Gastroesophageal sphincter (tissue), 4 donors: ENCODE measurements around the gene KCNB1. TPM values are rescaled to one million over a fixed set of nuclear protein-coding genes. Genes with fewer than 3 reads are reported as not detected.

ENCODE experiments used
- ATAC-seq: fragments of 150-250 bp; one replicate; pipeline ENCODE4 v1.9.1; 2016; ENCODE audit warnings: mild to moderate bottlenecking, moderate library complexity
- H3K27ac ChIP-seq, 4 donors: fragments of 200-600 bp; sonication (generic) in 3 of 4; 1 replicate in 3 of 4; 2 replicates in 1 of 4; pipeline ENCODE4 v1.5.1; 2016 to 2019
- H3K27me3 ChIP-seq: fragments of 200-600 bp; sonication (generic); one replicate; pipeline ENCODE4 v1.5.1; 2019
- H3K36me3 ChIP-seq, 2 donors: fragments of 200-600 bp; sonication (generic); one replicate each; pipeline ENCODE4 v1.5.1; 2019; ENCODE audit warnings: control low read depth in 1 of 2
- H3K4me1 ChIP-seq, 3 donors: fragments of 200-600 bp; sonication (generic); 1 replicate in 2 of 3; 2 replicates in 1 of 3; pipeline ENCODE4 v1.5.1; 2016 to 2019; ENCODE audit warnings: control low read depth in 2 of 3
- H3K4me3 ChIP-seq, 2 donors: fragments of 200-600 bp; sonication (generic); one replicate each; pipeline ENCODE4 v1.5.1; 2019; ENCODE audit warnings: mild to moderate bottlenecking in 1 of 2, moderate library complexity in 1 of 2
- H3K9me3 ChIP-seq, 3 donors: fragments of 200-600 bp; sonication (generic); one replicate each; pipeline ENCODE4 v1.5.1; 2017 to 2019; ENCODE audit warnings: control low read depth in 2 of 3
- CTCF ChIP-seq, 4 experiments: fragments of 200-600 bp in 2 of 4; fragments of 450-650 bp in 2 of 4; sonication (generic) in 1 of 4; IDR thresholded peaks; one replicate each; pipeline ENCODE4 v1.5.1; 2017 to 2019; ENCODE audit warnings: antibody characterized with exemption in 4 of 4, mild to moderate bottlenecking in 2 of 4, moderate library complexity in 2 of 4
- EP300 ChIP-seq: sonication (generic); formaldehyde crosslinking; IDR thresholded peaks from one replicate; pipeline ENCODE4 v1.6.1; 2017; ENCODE audit warnings: antibody characterized with exemption, mild to moderate bottlenecking
- POLR2A ChIP-seq, 2 donors: fragments of 450-650 bp; IDR thresholded peaks; one replicate each; pipeline ENCODE4 v1.6.1; 2017; ENCODE audit warnings: antibody characterized with exemption in 2 of 2, mild to moderate bottlenecking in 2 of 2, moderate library complexity in 1 of 2
- POLR2AphosphoS5 ChIP-seq: sonication (generic); formaldehyde crosslinking; IDR thresholded peaks from one replicate; pipeline ENCODE4 v1.6.1; 2017; ENCODE audit warnings: antibody characterized with exemption
- WGBS, 2 donors: methylation state at CpG; one replicate each; pipeline ENCODE4 v1.1.5; 2018; ENCODE audit warnings: low coverage in 1 of 2; 5-methylcytosine and 5-hydroxymethylcytosine counted together
- total RNA-seq, 4 donors: library from RNA; depleted of rRNA; stranded (reverse); fragments of >200 nt; gene quantifications; one replicate each; pipeline ENCODE4 v1.1.0, GENCODE V29; 2016

Gene KCNB1
- total RNA-seq, 4 donors from 2014 or later = 26.3 to 44.1 (median 38.0) TPM

DNA sequence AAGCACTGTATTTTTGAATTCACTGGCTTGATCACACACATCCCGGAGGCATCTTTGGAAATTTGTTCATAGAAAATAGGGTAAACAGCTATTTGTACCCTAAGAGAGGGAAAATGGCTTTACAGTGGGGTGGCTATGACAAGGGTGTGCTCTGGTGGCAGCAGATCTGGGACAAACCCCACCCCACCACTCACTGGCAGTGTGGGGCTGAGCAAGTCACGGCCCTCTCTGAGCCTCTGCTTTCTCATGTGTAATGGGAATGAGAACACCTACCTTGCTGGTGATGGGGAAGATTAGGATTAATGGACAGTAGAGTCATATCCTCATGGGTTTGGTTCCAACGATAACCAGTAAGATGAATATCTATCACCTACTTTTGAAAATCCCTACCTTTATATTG is 78.0 kb downstream of the KCNB1 start:
- no peaks in the 10 kb centered on the region for H3K9me3 ChIP-seq
- H3K4me3 ChIP-seq = no peak overlapping the region
- no peak for TF ChIP-seq CTCF (IDR thresholded peaks at IDR 0.05)
- no peak for TF ChIP-seq POLR2A (IDR thresholded peaks at IDR 0.05)
- TF ChIP-seq POLR2AphosphoS5 = no peak
- no peak for TF ChIP-seq EP300
- peaks cover 11 to 71% (median 27%) of the 10 kb centered on the region in 3 donors for H3K4me1 ChIP-seq
- 100% methylated on average over 1 of the region's 3 CpGs; no CpG with 5 or more reads in 1 of the 2 donors for WGBS, 2 donors
- ATAC-seq = no peak
- no peaks in the 10 kb centered on the region for H3K27me3 ChIP-seq
- H3K36me3 ChIP-seq = no peaks in the 10 kb centered on the region
- peak overlapping the region in 1 of 4 donors; percentile 28 for H3K27ac ChIP-seq

- WGBS, 2 donors = 55 to 75% methylated on average over 2 to 3 of the region's 9 CpGs
These were observed 78.6 kb downstream of the KCNB1 start for GRCh38 chr20:49403911-49404310.

GRCh38 chr20:49403012-49403411 is 79.5 kb downstream of the KCNB1 start:
- H3K27ac ChIP-seq = peak overlapping the region in 3 of 4 donors; percentile 90 to 92 (median 91)
- no peaks in the 10 kb centered on the region for H3K9me3 ChIP-seq

More at GRCh38 chr20:49403911-49404310, 78.6 kb downstream of the KCNB1 start:
- Histone ChIP-seq H3K27me3 (no peaks in the 10 kb centered on the region), H3K4me1 (peaks cover 16 to 71% (median 28%) of the 10 kb centered on the region in 3 donors), H3K27ac (peak overlapping the region in 1 of 4 donors; percentile 28), H3K36me3 (no peaks in the 10 kb centered on the region), H3K4me3 (no peak overlapping the region), H3K9me3 (no peaks in the 10 kb centered on the region)
- no peak for ATAC-seq
- TF ChIP-seq POLR2A (IDR thresholded peaks at IDR 0.05) (no peak), POLR2AphosphoS5 (no peak), EP300 (no peak), CTCF (IDR thresholded peaks at IDR 0.05) (no peak)

DNA sequence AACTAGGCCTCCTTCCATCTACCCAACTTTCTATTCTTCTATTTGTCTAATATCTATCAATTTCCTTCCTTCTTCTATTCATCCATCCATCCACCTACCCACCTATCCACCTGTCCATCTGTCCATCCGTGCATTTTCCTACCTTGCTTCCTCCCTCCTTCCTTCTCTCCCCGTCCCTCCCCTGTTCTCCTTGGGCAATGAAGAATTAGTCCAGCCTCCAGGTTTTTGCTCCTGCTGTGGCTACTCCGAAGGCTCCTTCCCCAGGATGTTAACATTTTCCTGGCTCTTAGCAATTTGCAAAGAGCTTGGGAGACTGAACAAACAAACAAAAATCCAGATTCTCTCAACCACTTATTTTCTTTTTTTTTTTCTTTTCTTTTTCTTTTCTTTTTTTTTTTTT is 81.6 kb downstream of the KCNB1 start:
- no peaks in the 10 kb centered on the region for H3K36me3 ChIP-seq
- no peak overlapping the region for H3K4me3 ChIP-seq
- TF ChIP-seq POLR2A (IDR thresholded peaks at IDR 0.05) (no peak), POLR2AphosphoS5 (peak; percentile 50)
- peak; percentile 57 for ATAC-seq
- H3K27me3 ChIP-seq = no peaks in the 10 kb centered on the region
- H3K4me1 ChIP-seq = peaks cover 16 to 95% (median 35%) of the 10 kb centered on the region in 3 donors
- WGBS, 2 donors = 11 to 17% methylated on average over 3 of the region's 3 CpGs
- peak overlapping the region; percentile 90 to 92 (median 91) for H3K27ac ChIP-seq
- no peaks in the 10 kb centered on the region for H3K9me3 ChIP-seq

More at GRCh38 chr20:49403012-49403411, 79.5 kb downstream of the KCNB1 start:
- no peaks in the 10 kb centered on the region for H3K27me3 ChIP-seq
- TF ChIP-seq EP300 (no peak), POLR2AphosphoS5 (no peak), CTCF (IDR thresholded peaks at IDR 0.05) (no peak), POLR2A (IDR thresholded peaks at IDR 0.05) (no peak)
- no peaks in the 10 kb centered on the region for H3K36me3 ChIP-seq
- no peak for ATAC-seq
- peaks cover 16 to 74% (median 29%) of the 10 kb centered on the region in 3 donors for H3K4me1 ChIP-seq
- WGBS, 2 donors = 91% methylated on average over 2 of the region's 2 CpGs; no CpG with 5 or more reads in 1 of the 2 donors
- no peak overlapping the region for H3K4me3 ChIP-seq

DNA sequence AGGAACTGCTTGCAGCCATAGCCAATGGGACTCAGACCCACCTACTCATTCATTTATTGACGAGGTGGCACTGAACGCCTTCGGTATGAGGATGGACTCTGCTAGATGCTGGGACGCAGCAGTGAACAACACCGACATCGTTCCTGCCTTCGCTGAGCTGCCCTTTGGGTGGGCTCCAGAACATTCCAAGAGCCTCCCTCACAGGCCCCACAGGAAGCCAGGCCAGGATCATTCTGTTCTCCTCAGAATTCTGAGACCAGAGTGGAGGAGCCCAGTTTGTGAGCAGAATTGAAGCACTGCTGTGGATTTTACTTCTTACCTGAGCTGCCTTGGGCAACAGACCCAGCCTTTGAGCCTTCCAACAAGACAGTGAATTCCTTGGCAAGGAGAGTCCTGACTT is 82.1 kb downstream of the KCNB1 start:
- Histone ChIP-seq H3K27me3 (no peaks in the 10 kb centered on the region), H3K9me3 (no peaks in the 10 kb centered on the region), H3K4me1 (peaks cover 16 to 100% (median 35%) of the 10 kb centered on the region in 3 donors), H3K27ac (peak overlapping the region; percentile 90 to 92 (median 91)), H3K36me3 (no peaks in the 10 kb centered on the region), H3K4me3 (no peak overlapping the region)
- no CpG with 5 or more reads among the region's 7 CpGs for WGBS, 2 donors
- ATAC-seq = peak; percentile 83
- TF ChIP-seq POLR2AphosphoS5 (peak; percentile 91), POLR2A (IDR thresholded peaks at IDR 0.05) (no peak)

- peak; percentile 25 for ATAC-seq
- H3K36me3 ChIP-seq = no peaks in the 10 kb centered on the region
- WGBS, 2 donors = 27 to 31% methylated on average over 4 of the region's 5 CpGs
- peak overlapping the region; percentile 90 to 92 (median 91) for H3K27ac ChIP-seq
- H3K4me1 ChIP-seq = peaks cover 20 to 100% (median 35%) of the 10 kb centered on the region in 3 donors
- TF ChIP-seq CTCF (IDR thresholded peaks at IDR 0.05) (no peak), POLR2AphosphoS5 (peak; percentile 56)
- no peaks in the 10 kb centered on the region for H3K27me3 ChIP-seq
- no peak overlapping the region for H3K4me3 ChIP-seq
- H3K9me3 ChIP-seq = no peaks in the 10 kb centered on the region
These were observed 83.1 kb downstream of the KCNB1 start for GRCh38 chr20:49399329-49399728.
